HG02973 (cell line): ENCODE results near the gene R3HCC1L.
"Not testable (repeated sequence)": the region's sequence is repeated elsewhere in the genome, so short reads cannot be mapped to it uniquely, and the experiment has no call there.

Experiments used
- ATAC-seq: cut with Tn5 transposase; IDR thresholded peaks from one replicate; pipeline ENCODE4 v1.9.1; 2021; ENCODE audit warnings: moderate library complexity; ENCODE audit not compliant: unreplicated experiment

Gene R3HCC1L

DNA sequence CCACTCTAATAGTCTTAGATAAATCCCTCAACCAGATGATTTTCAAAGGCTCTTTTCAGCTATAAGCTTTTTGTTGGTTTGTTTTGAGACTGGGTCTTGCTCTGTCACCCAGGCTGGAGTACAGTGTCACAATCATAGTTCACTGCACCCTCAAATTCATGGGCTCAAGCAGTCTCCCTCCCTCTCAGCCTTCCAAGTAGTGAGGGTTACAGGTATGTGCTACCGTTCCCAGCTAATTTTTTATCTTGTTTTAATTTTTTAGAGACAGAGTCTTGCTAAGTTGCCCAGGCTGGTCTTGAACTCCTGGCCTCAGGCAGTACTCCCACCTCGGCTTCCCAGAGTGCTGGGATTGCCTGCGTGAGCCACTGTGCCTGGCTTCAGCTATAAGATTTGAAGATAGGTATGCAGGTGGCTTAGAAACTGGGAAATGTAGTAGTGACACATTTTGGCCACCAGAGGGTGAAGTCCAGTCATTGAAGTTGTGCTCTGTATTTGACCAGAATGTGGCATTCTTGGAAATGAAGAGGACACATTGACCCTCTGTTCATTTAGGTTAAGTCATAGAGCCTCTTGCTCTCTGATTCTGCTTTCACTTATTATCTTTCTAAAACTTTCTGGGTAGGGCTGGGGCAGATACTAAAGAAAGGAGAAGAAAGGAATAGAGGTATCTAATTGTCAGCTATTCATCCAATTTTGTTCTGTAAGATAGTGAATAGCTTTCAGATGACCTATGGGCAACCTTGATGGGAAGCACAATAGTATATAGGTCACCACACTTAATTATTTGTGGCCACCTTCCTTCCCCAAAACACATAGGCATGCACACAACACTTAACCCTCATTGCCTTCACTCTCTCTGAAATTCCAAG, 36.0 kb downstream of the R3HCC1L start:
- no peak for ATAC-seq

DNA sequence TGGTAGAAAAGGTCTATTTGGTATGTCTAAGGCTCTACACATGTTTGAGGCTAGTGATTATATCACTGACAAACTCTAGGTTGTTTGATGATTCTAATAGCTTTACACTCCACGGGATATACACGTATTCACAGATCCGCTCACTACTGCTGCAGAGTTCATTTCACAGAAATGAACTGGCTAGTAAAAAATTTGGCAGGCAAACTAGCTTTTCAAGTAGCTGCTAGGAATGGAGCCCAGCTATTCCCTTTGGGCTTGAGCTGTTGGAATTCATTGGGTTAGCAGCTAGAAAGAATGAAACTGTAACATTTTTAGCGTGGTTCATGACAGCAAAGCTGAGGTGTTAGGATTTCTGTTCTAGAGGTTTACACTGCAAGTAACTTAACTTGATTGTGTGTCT, 37.6 kb downstream of the R3HCC1L start:
- ATAC-seq: no peak

DNA sequence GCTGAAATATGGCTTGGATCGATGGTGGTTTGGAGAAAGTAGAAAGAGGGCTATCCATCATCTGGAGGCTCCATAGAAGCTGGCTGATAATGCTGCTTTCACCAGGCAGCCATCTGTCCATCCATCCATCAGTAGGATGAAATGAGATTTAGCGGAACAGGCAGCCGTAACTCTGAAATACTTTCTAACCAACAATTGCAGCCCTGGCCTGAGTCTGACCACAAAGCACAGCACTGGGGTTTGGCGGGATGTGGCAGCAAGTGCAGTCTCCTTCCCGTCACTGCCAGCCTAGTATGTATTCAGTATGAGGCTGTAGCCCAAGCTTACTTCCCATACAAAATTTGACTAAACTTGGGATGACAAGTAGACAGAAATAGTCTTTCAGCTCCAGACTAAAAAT, 38.0 kb downstream of the R3HCC1L start:
- no peak for ATAC-seq

DNA sequence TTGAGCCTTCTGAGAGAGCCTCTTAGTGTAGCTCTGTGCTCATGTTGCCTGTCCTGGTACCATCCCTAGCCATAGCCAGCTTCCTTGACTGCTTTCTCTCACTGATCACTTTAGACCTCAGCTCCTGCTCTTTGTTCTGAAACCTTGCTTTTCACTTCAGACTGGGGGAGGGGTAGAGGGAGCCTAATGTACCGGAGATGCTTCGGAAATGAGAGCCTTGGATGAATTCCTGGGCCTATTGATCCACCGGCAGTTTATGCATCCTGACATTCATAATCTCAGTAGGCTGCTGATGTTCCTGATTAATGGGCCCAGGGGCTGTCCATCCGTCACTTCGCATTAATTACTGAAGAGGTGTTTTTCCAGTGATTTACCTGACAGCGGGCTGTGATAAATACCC, 38.8 kb downstream of the R3HCC1L start:
- no peak for ATAC-seq

DNA sequence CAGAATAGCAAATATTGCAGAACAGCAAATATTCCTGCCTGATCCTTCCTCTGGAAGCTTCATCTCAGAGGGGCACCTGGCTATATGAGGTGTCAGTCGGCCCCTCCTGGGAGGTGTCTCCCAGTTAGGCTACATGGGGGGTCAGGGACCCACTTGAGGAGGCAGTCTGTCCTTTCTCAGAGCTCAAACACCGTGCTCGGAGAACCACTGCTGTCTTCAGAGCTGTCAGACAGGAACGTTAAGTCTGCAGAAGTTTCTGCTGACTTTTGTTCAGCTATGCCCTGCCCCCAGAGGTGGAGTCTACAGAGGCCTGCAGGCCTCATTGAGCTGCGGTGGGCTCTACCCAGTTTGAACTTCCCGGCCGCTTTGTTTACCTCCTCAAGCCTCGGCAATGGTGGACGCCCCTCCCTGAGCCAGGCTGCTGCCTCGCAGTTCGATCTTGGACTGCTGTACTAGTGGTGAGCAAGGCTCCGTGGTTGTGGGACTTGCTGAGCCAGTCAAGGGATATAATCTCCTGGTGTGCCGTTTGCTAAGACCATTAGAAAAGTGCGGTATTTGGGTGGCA, 48.0 kb downstream of the R3HCC1L start:
- not testable (repeated sequence) for ATAC-seq

DNA sequence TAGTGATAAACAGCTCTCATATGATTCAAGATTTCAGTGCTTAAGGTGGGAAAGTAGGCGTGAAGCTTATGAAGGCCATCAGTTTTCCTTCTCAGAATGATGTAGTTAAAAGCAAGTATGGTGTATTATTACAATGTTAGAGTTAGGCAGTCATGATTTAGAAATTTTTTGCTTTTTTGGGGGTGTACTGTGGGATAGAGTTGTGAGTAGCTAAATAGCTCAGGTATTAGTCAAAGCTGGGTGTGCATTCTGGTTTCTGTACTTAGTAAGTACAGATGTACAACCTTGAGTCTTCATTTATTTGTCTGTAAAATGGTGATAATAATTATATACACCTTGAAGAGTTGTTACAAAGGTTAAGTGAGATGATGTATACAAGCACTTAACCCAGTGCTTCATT, 52.2 kb downstream of the R3HCC1L start:
- ATAC-seq: no peak

DNA sequence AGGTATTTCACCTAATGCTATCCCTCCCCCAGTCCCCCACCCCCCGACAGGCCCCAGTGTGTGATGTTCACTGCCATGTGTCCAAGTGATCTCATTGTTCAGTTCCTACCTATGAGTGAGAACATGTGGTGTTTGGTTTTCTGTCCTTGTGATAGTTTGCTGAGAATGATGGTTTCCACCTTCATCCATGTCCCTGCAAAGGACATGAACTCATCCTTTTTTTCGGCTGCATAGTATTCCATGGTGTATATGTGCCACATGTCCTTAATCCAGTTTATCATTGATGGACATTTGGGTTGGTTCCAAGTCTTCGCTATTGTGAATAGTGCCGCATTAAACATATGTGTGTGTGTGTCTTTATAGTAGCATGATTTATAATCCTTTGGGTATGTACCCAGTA, 56.3 kb downstream of the R3HCC1L start:
- not testable (repeated sequence) for ATAC-seq

DNA sequence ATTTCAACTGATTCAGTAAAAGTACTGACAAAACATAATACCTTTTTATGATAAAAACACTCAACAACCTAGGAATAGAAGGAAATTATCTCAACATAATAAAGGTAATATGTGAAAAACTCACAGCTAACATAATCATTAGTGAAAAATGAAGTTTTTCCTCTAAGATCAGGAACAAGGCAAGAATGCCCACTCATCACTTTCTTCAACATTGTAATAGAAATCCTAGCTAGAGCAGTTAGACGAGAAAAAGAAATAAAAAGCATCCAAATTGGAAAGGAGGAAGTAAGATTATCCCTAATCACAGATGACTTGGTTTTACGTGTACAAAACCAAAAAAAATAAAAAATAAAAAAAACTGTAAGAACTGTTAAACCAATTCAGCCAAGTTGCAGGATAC, 58.6 kb downstream of the R3HCC1L start:
- ATAC-seq: no peak

DNA sequence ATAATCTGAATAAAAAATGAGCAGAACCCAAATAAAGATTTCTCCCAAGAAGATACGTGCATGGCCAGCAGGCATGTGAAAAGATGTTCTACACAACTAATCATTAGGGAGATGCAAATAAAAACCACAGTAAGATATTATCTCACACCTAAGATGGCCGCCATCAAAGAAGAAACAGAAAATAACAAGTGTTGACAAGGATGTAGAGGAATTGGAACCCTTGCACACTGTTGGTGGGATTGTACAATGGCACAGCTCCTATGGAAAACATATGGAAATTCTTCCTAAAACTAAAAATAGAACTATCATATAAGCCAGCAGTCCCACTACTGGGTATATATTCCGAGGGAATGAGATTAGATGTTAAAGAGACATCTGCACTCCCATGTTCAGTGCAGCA, 60.2 kb downstream of the R3HCC1L start:
- ATAC-seq: no peak

DNA sequence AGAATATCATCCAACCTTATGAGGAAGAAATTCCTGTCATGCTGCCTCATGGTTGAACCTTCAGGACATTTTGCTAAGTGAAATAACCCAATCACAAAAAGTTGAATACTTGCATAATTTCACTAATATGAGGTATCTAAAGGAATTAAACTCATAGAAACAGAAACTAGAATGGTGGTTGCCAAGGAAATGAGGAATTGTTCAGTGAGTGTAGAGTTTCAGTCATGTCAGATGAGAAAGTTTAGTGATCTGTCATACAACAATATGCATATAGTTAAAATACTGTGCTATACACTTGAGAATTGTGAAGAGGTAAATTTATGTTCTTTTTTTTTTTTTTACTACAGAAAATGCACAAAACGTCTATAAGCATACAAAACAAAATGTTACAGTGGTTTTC, 60.7 kb downstream of the R3HCC1L start:
- no peak for ATAC-seq

DNA sequence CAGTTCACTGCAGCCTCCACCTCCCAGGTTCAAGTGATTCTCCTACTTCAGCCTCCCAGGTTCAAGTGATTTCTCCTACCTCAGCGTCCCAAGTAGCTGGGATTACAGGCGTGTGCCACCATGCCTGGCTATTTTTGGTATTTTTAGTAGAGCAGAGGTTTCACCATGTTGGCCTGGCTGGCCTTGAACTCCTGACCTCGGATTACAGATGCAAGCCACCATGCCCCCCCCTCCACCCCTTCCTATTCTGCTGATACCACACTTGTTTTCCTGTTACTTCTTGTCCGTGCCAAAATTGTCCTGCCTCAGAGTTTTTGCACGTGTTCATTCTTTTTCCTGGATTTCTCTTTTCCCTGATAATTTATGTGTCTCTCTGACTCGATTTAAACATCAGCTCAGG, 62.5 kb downstream of the R3HCC1L start:
- no peak for ATAC-seq

DNA sequence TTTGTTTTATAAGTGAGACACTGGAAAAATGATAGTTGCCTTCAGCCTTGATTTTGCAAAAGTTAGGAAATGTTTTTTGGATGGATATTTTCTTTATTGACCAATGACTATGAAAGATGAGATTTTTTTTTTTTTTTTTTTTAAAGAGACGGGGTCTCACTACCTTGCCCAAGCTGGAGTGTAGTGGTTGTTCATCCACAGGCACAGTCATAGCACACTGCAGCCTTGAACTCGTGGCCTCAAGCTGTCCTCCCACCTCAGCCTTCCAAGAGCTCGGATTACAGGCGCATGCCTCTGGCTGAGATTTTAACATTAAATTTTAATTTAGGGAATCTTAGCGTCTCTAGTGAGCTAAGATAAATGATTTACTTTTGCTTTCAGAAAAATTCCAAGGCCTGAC, 67.3 kb downstream of the R3HCC1L start:
- ATAC-seq: no peak

DNA sequence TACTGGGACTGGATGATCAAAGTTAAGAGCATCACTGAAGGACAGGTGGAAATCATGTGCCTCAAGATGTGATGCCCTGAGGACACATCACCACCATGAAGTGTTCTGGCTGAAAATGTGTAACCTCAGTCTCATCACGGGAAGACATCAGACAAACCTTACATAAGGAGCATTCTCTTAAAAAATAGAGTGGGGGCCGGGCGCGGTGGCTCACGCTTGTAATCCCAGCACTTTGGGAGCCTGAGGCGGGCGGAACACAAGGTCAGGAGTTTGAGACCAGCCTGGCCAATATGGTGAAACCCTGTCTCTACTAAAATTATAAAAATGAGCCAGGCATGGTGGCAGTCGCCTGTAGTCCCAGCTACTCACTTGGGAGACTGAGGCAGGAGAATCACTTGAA, 67.9 kb downstream of the R3HCC1L start:
- ATAC-seq: no peak

DNA sequence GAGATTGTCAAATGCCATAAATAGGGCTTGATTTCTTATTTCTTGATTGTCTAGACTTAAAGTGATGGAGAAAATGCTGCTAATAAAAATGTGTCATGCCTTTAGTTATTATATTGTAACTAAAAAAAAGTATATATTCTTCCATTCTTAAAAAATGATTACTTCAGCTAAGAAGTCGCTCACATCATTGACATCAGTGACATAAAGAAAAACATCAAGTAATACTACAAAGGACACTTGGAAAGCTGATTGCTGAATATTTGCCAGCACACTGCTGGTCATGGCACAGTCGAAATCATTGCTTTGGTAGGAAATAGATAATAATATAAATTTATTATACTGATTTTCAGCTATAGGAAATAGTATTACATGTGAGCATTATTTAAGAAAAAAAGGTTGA, 70.9 kb downstream of the R3HCC1L start:
- no peak for ATAC-seq

DNA sequence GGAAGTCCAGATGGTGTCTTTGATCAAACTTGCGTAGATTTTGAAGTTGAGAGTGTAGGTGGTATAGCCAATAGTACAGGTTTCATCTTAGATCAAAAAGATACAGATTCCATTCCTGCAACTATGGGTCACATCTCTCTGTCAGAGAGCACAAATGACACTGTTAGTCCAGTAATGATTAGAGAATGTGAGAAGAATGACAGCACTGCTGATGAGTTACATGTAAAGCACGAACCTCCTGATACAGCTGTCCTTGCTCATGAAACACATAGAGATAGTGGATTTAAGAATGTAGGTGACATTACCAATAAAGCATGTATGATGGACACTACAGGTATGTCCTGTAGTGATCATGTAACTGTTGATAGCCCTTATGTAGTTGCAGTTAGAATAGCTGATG, 74.5 kb downstream of the R3HCC1L start:
- ATAC-seq: no peak

DNA sequence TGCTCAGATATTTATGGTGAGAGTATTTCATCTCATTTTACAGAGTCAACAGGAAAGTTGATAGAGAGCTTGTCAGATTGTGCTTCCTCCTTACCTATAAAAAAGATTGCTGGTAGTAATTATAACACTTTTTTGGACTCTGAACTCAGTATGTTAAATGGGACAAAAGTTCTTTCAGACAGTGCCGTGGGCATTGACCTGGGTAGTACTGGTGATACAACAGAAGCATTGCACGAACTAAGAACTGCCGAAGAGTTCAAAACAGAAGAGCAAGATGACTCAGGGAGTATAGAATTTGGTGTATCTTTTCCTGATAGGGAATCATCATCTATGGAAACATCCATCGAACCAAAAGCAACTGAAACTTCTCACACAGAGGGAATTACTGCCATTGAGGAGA, 75.0 kb downstream of the R3HCC1L start:
- ATAC-seq: no peak

DNA sequence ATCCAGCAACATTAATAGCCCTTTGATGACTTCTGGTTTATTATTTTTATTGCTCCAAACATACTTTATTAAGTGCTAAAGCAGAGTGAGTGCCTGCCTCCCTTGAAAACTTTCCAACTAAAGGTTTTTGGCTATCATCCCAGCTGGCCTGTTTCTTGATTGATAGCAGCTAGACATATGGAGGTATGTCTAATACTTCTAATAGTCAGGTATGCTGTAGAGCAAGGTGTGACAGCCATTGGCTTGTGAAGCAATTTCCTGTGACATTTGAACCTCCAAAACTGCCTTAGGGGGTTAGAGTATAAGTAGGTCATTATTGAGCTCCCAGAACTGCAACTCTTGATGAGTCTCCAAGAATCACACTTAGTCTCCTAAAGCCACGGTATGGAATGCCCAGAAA, 77.7 kb downstream of the R3HCC1L start:
- ATAC-seq: no peak

DNA sequence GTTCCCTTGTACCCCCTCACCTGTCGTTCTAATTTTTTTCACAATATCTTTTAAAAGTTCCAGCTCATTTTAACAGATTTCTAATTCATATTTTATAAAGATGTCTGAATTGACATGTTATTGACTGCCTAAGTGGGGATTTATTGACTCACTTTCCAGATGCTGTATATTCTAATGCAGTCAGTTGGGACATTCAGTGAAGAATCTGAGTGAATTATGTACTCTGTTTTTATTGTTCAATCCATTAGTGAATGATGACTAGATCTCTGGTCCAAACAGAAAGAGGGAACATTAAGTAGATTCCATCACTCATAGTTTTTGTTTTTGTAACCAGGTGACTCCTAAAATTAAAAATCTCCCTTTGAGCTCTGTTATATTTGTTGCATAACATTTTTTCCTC, 79.3 kb downstream of the R3HCC1L start:
- no peak for ATAC-seq

DNA sequence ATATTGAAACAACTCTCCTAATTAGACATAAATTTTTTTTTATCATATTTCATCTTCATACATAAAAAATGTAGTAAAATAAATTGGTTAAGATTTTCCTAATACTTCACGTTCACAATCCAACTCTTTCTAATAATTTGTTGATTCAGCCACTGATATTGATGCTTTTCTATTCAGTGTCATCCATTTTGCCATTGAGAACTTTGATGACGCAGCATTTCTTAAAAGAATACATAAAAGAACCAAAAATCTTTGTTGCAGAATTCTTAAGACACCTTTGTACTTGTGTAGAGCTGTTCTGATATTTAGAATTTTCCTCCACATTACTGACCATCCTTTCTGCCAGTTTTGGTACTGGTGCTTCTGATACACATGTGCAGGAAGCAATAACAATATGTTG, 80.9 kb downstream of the R3HCC1L start:
- no peak for ATAC-seq

DNA sequence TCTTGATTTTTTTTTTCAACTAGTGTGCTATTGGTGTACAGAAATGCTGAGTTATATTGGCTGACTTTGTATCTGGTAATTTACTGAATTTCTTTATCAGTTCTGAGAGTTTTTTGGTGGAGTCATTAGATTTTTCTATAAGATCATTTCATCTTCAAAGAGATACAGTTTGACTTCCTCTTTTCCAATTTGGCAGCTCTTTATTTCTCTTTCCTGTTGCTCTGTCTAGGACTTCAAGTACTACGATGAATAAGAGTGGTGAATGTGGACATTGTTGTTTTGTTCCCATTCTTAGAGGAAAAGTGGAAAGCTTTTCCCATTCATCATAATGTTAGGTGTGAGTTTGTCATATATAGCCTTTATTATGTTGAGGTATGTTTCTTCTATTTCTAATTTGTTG, 83.3 kb downstream of the R3HCC1L start:
- ATAC-seq: no peak

DNA sequence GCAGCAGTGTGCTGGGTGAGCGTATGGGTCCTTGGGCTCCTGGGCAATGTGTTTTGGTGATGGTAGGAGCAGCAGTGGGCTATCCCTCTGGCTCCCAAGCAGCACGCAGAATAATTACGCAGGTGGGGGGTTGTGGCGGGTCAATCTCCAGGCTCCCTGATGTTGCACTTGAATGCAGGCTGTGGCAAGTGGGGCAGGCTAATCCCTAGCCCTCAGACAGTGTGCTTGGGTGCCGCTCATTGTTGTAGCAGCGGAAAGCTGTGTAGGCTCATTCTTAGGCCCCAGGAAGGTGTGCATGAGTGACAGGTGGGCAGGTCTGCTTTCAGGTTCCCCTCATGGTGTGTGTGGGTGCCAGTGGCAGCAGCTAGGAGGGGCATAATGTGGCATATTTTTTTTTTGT, 89.4 kb downstream of the R3HCC1L start:
- ATAC-seq: no peak

DNA sequence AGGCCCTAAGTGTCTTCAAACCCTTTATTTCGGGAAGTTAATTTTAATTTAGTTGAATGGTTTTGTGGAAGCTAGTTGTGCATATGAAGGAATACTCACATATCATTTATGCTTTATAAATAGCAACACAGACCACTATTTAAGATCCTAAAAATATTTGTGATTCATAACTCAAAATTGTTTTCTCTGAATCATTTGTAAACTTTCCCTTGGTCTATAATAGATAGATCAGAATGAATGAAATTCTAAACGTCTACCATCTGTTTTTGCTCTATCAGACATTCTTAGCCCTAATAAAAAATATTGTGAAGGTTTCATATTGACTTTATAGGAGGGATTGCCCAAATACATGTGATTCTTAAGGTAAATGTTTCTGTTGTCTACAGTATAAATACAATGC, 90.1 kb downstream of the R3HCC1L start:
- no peak for ATAC-seq

DNA sequence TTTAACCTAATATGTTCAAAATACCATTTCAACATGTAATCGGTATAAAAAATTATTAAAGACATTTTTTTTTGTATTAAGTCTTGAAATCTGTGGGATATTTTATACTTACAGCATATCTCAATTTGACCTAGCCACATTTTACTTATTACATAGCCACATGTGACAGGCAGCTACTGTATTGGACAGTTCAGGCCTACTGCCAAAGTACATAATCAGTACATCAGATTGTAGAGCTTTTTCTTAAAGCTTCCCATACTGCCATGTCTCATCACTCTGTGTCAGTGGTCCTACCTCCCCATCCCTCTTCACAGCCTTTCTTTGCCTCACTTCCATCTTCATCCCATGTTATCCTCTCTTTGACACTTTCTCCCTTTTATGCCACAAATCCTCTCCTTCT, 90.5 kb downstream of the R3HCC1L start:
- no peak for ATAC-seq
